Cerebellar nuclear complex (tissue), 1 donor: ENCODE measurements around the gene SMARCA2.
A peak's percentile ranks its signal among the peaks of the same experiment; 100 is the strongest.

ENCODE experiments used
- DNase-seq, 2 experiments: peaks; one replicate each; lab custom pipeline; 2025; lab: John Stamatoyannopoulos, UW

Gene SMARCA2

DNA sequence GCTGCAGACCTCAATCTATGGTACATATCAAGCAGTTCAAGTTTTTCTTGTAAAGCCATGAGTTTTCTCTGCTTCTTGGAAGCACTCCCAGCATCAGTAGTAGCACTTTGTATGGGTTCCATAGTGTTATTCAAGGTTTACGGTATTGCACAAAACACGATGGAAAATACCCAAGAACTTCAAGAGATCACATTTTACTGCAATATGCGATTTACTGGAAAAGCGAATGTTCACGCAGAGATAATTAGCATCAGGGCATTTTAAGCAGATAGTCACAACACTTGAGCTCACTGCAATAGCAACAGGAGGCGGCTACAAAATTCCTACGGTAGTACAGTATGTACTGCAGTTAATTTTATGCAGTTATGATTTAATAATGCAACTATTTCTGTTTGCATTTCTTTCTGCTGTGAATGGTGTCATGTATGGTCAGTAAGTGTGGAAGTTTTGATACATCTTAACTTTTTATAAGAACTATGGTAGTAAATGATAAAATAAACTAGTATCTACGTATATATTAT is 200.8 kb downstream of the SMARCA2 start:
- no peak for DNase-seq

DNA sequence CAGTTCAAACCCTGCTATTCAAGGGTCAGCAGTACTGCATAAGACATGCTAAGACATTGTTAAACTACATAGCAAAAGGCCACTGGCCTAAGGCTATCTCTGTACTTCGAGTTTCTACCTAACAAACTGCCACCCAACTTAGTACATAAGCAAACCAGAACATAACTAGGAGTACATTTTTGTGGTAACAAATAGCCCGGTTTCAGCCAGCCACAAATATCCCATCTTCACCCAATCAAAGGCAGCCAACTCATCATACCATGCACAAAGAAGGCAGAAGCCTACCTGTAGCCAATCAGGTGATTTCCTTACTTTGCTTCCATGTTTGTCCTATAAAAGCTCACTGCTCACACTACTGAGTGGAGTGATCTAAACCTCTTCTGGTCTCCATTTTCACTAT is 201.4 kb downstream of the SMARCA2 start:
- no peak for DNase-seq

DNA sequence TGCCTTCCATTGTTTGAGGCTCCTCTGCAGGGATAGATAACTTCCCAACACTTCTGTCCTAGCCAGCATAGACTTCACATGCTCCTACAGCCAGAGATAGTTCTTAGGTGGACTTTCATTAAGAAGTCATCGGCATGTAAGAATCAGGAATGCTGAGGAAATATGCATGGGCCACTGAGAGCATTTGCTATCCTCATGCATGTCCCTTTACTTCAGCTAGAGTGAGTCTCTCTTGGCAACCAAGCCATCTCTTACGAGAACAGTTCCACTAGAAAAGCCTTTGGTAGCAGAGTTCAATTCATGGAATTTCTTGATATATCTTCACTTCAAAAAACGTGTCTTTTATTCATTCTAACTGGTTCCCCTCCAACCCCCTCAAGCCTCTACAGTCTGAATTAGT is 202.4 kb downstream of the SMARCA2 start:
- no peak for DNase-seq

DNA sequence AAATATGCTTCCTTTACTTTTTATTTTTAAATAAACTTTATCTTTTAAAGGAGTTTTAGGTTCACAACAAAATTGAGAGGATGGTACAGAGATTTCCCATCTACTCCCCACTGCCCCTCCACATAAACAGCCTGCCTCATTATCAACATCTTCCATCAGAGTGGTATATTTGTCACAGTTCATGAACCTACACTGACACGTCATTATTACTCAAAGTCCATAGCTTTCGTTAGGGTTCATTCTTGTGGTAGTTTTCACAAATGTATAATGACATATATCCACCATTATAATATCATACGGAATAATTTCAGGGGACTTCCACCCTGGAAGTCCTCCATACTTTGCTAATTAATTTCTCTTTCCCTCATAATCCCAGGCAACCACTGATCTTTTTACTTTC is 204.9 kb downstream of the SMARCA2 start:
- no peak for DNase-seq

DNA sequence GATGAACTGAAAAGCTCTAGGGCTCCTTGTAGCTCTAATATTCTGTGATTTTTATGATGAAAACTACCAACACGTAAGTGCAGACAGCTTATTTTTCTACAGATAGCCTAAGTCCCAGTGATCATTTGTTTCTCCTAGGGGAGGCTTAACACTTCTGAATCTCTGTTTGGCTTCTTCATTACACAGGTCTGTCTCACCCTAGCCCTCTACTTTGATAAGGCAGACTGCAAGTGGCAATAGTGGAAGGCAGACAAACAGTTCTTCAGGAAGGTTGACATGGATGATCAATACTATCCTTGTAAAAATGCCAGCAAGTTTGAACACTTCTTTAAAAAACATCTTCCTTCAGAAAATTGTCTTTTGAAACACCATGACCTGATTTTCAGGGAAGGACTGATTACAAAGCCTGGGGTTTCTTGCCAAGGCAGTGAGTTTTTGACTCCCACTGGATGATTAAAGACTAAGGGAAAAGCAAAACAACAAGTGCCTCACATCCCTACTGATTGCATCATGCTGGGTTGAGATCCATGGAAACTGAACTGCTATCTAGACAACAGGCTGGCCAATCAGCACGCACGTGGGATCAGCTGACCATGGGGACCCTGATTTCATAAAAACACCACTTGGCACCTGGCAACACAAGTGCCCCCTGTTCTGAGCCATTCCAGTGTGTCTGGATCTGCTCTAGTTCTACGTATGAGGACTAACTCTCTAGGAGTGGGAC is 212.2 kb downstream of the SMARCA2 start:
- no peak for DNase-seq

DNA sequence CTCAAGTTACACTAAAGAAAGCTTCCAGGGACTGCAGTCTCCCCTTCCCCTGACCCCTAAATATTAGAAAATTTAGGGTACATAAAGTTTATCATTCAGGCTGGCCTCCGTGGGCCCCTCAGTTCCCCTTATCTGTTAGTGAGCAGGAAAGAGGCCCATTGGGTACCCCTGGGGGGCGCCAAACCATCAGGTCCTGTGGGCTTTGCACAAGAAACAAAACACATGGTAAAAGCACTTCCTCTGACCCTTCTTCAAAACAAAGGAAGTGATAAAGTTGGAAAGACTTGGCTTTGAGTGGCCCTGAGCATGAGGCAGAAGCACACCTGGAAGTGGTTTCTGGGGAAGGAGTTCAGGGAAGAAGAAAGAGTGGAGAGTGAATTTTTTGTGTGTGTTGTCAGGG is 213.0 kb downstream of the SMARCA2 start:
- DNase-seq, result no peak

DNA sequence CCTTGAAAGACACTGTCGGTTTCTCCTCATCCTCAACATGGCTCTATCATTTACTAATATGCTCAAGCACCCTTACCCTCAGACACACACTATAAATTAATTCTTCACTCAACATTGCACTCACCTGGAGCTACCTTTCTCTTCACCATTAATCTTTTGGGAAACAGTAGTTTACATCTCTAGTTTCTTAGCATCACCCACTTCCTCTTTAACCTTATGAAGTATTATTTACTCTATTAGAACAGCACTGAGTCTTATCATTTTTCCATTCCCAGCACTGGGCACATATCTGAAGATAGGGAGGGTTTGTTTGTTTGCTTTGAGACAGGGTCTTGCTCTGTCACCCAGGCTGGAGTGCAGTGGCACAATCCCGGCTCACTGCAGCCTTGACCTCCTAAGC is 213.5 kb downstream of the SMARCA2 start:
- no peak for DNase-seq

DNA sequence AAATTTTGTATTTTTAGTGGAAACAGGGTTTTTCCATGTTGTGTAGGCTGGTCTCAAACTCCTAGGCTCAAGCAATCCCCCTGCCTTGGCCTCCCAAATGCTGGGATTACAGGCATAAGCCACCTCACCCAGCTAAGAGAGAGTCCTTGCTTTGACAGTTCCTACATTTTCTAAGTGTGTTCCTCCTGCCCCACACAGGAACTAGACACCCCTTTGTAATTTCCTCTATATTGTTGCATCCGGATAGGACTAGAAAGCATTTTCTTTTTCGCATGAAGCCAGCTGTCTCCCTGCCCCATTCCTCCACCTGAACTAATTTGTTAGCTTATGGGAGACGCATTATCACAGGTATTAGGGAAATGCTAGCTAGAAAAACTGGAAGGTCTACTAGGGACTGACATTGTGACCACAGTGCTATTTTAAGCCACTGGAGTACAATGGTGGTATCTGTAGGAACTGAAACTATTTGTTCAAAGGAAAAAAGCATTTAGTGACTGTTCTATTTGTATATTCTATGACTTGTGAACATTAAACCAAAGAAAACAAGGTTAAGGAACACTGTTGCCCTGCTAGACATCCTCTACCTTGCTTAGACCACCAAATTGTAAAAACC is 214.1 kb downstream of the SMARCA2 start:
- no peak for DNase-seq

DNA sequence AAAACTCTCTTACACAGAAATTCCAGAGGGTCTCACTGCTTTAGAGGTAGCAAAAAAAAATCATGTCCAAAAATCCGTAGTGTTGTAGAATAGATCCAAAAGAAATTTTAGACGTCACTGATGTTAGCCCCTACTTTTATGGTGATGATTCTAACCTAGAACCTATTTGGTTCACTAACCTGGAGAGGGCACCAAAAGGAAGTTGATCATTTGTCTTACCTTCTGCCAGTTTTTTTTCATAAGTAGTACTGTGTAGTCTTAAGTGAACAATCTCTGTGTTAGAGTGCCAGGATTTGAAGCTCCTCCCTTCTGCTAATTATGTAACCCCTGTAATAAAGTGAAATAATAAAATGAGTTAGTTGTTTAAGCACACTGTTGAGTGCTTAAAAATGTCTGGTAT is 215.2 kb downstream of the SMARCA2 start:
- no peak for DNase-seq

DNA sequence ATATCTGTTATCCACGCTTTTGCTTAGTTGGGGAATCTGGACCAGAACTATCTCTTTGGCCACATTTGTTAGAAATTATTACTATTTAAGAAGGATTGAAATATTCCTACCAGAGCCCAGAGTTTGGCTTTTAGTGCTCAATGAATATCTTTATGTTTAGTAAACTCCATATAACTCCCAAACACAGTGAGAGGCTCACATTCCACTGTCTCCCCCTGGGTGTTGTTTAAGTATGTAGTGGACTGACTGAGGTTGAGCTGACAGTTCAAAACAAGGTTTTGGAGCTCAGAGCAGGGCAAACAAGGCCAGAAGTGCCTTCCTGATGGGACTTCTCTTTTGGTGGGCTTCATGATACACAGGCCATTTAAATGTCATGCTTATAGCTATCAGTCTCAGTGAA is 216.0 kb downstream of the SMARCA2 start:
- DNase-seq, result no peak

DNA sequence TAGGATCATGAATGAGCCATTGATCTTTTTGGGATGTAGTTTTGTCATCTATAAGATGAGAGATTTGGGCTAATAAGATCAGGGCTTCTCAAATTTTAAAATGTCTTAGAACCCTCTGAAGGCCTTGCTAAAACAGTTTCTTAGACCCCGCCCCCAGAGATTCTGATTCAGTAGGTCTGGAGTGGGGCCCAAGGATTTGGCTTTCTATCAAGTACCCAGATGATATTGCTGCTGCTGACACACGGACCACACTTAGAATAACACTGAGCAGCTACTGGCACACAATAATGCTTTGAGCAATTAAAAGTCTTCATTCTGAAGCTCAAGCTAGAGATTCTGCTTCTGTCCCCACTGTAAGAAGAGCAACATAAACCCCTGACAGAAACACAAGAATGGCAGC is 216.7 kb downstream of the SMARCA2 start:
- no peak for DNase-seq

DNA sequence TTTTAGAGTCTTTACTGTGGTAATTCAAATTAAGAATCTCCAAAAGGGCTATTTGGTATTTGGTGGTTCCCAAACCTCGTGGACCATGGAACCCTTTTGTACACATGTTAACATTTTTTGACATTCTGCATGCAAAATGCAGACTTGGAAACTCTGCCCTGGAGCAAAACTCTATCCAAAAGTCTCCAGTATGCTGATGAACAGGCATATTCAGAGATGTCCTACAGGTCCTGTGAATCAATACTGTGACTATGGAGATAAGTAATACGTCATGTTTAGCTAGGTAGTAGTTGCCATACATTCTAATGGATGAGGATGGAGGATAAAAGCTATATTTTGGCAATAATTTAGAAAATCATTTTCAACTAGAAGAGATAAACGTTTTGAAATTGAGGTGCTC is 218.1 kb downstream of the SMARCA2 start:
- DNase-seq, result no peak

DNA sequence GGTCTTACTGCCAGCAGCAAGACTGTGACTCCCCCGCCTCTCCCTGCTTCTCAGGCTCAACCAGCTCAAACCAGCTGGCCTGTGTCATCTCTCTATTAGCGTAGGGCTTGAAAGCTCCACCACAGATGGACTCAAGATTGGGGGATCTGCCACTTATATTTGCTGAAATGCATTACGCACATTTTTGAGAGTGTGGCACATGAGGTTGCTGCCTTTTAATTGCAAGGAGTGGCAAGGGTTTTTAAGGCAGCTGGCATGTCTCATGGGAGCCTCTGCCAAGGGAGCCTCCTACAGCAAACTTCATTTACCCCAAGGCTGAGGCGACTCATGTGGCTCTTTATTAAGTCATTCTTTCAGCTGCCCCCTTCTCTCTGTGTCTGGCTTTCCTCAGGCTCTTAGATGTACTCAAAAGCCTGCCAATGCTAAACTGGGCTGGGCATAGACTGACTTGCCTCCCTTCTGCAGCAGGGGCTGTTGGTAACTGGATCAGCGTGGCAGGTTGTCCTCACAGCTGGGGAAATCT is 219.3 kb downstream of the SMARCA2 start:
- DNase-seq, result no peak

DNA sequence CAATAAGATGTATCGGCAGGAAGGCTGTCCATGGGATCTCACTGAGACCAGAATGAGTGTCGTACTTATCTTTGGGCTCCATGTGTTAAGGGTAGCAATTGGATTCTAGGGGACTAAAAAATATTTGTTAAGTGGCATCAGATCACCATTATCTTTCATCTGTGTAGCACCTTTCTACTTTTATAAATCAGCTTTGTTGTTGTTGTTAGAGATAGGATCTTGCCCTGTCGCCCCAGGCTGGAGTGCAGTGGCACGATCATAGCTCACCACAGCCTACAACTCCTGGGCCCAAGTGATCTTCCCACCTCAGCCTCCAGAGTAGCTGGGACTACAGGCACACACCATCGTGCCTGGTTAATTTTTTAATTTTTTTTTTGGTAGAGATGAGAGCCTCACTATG is 220.5 kb downstream of the SMARCA2 start:
- DNase-seq, result no peak

DNA sequence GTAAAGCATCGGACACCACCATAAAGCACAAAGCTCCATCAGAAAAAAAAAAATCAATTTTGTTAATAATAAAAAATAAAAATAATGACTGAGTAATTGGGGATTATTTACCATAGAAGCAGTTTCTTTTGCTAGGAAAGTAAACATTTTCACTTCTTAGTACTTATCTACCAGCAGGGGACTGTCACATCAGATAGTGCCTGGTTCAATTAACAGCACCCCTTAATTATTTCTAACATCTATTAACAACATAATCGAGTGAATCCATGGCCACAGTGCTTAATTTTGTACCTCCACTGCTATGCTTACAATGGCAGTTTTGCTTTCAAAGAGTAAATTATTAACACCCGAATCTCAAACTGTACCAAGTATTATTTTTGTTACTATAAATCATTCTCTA is 221.7 kb downstream of the SMARCA2 start:
- DNase-seq, result no peak

DNA sequence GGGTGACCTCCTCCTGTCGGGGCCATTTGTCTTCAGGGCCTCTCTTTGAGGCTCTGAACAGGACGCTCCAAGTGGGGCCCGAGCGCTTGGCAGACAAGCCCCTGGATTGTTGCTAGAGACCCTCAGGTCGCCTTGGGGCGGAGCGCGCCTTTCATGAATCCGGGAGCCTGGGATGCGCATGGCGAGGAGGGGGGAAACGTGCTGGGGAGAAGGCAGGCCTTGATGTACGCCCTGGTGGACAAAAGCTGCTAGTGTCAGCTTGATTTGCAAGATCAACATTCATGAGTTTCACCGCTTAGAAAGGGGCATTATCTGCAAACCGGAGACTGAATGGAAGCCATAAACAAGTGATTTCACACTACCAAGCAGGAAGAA is 226.3 kb downstream of the SMARCA2 start:
- peak in 1 of 2 experiments; percentile 72 for DNase-seq

DNA sequence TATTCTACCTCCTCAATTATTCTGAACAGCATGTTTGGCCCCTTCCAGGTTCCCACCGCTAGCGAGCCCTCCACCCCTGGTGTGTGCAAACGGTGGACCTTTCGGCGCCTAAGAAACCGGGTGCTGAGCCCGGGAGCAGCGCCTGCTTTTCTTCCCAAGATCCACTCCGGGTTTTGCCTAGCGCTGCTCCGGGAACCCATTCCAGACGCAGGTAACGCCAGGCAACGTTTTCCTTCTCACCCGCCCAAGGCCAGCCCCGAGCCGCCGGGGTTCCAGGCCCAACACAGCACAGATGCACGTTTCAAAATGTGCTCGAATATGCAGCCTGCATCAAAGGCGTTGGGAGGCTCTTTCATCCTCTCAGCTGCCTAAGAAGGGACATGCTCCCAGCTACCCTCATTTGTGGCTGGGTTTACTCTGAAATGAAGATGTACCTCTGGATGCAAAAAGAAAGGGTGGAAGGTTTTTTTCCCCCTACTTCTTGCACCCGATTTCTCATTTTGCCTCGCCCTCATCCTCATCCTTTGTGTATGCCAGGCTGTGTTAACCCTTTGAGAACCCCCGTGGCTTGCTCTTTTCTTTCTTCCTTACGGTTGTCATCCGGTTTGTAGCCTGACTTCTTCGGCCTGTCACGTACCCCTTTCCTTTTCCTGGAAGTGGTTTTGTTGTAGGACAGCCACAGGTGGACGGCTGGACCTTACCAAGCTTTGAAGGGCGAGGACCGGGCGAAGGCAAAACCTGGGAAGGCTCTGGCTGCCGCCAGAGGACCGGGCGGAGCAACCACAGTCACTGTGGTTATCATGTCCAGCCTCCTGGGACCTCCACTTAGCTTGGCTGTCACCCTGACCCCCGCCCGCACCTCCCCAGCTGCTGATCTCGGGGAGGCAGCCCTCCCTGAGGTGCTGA is 226.9 kb downstream of the SMARCA2 start:
- DNase-seq, result peak; percentile 39 to 73

DNA sequence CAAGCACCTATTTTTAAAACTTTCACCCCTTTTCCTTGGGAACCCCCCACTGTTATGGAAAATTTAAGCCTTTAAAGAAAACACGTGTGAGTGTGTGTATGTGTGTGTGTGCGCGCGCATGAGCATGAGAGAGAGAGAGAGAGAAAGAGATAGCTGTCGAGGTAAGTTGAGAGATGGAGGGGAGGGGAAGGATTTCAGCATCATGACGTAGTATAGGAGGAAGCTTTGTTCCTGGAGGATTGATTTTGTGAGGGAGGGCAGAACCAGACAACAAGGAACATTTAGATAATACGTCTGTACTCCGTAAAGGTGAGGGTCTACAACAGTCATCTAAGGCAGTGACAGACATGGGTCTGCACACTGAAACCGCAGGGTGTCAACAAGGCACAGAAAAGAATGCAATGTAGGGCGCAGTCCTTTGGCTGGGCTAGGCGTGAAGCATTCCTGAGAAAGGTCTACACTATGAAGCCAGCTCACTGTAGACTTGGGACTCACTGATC is 227.7 kb downstream of the SMARCA2 start:
- peak in 1 of 2 experiments; percentile 10 for DNase-seq
